KMS-11 (cell line): ENCODE data around the gene OTUD7B.

ENCODE experiments used
- H2AFZ ChIP-seq: fragments of 200-600 bp; sonication (generic); 2 replicates; pipeline ENCODE4 v1.6.1; 2016; ENCODE audit warnings: antibody characterized with exemption, mixed run types, low read depth
- H3K27ac ChIP-seq: fragments of 200-600 bp; sonication (generic); 2 replicates; pipeline ENCODE4 v1.6.1; 2016; ENCODE audit warnings: mild to moderate bottlenecking, mixed run types
- H3K27me3 ChIP-seq: fragments of 200-600 bp; sonication (generic); 2 replicates; pipeline ENCODE4 v1.6.1; 2017; ENCODE audit warnings: mild to moderate bottlenecking, low read depth, mixed run types, moderate library complexity; ENCODE audit not compliant: insufficient read depth
- H3K36me3 ChIP-seq: fragments of 200-600 bp; sonication (generic); 2 replicates; pipeline ENCODE4 v1.6.1; 2017; ENCODE audit warnings: mild to moderate bottlenecking, mixed run types; ENCODE audit not compliant: insufficient read depth
- H3K4me1 ChIP-seq: fragments of 200-600 bp; sonication (generic); 2 replicates; pipeline ENCODE4 v1.6.1; 2016; ENCODE audit warnings: mild to moderate bottlenecking, low read depth, mixed run types; ENCODE audit not compliant: poor library complexity, severe bottlenecking
- H3K4me2 ChIP-seq: fragments of 200-600 bp; sonication (generic); 2 replicates; pipeline ENCODE4 v1.7.0; 2016; ENCODE audit warnings: mild to moderate bottlenecking, mixed run types
- H3K4me3 ChIP-seq: fragments of 200-600 bp; sonication (generic); IDR thresholded peaks from 2 replicates; pipeline ENCODE4 v1.6.1; 2017; ENCODE audit warnings: low read depth, low read length, mixed read lengths; ENCODE audit not compliant: insufficient read depth
- H3K79me2 ChIP-seq: fragments of 200-600 bp; sonication (generic); 2 replicates; pipeline ENCODE4 v1.6.1; 2016; ENCODE audit warnings: low read depth, mixed run types; ENCODE audit not compliant: insufficient read depth
- H3K9ac ChIP-seq: fragments of 200-600 bp; sonication (generic); 2 replicates; pipeline ENCODE4 v1.6.1; 2016; ENCODE audit warnings: mild to moderate bottlenecking, mixed run types
- H4K20me1 ChIP-seq: fragments of 200-600 bp; sonication (generic); 2 replicates; pipeline ENCODE4 v1.6.1; 2016; ENCODE audit warnings: mild to moderate bottlenecking, mixed run types; ENCODE audit not compliant: insufficient read depth
- TF ChIP-seq, protein P1 (sequence below): fragments of 200-600 bp; sonication (generic); conservative IDR thresholded peaks from 2 replicates; pipeline ENCODE4 v1.6.1; 2017; ENCODE audit warnings: low read depth, mild to moderate bottlenecking, antibody characterized with exemption, low read length, moderate library complexity, mixed read lengths

The OTUD7B gene

GRCh38 chr1:150051089-150051373, 40.5 kb upstream of the OTUD7B start:
- Histone ChIP-seq H3K27ac (no peak overlapping the region), H3K4me2 (peak overlapping the region; percentile 5; the same call in 1 of the 2 replicates)

DNA sequence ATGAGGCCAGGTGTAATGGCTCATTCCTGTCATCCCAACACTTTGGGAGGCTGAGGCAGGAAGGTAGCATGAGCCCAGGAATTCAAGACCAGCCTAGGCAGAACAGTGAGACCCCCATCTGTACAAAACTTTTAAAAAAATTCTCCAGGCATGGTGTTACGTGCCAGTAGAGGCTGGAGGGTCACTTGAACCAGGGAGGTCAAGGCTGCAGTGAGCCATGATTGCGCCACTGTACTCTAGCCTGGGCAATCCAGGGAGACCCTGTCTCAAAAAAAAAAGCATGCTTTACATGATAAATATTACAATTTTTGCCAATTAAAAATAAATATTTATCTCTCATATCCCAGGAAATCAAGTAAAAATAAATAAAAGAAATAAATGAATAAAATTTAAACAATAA, 39.4 kb upstream of the OTUD7B start:
- TF ChIP-seq, protein P1, sequence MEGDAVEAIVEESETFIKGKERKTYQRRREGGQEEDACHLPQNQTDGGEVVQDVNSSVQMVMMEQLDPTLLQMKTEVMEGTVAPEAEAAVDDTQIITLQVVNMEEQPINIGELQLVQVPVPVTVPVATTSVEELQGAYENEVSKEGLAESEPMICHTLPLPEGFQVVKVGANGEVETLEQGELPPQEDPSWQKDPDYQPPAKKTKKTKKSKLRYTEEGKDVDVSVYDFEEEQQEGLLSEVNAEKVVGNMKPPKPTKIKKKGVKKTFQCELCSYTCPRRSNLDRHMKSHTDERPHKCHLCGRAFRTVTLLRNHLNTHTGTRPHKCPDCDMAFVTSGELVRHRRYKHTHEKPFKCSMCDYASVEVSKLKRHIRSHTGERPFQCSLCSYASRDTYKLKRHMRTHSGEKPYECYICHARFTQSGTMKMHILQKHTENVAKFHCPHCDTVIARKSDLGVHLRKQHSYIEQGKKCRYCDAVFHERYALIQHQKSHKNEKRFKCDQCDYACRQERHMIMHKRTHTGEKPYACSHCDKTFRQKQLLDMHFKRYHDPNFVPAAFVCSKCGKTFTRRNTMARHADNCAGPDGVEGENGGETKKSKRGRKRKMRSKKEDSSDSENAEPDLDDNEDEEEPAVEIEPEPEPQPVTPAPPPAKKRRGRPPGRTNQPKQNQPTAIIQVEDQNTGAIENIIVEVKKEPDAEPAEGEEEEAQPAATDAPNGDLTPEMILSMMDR: no peak
- Histone ChIP-seq H3K27me3 (no peaks in the 10 kb centered on the region), H3K36me3 (no peaks in the 10 kb centered on the region), H3K79me2 (no peaks in the 10 kb centered on the region), H3K4me2 (no peak overlapping the region), H3K4me3 (no peak overlapping the region), H2AFZ (no peak overlapping the region), H3K4me1 (peaks cover 15% of the 10 kb centered on the region), H3K27ac (no peak overlapping the region), H3K9ac (no peak overlapping the region), H4K20me1 (no peaks in the 10 kb centered on the region)

More at GRCh38 chr1:150051089-150051373, 40.5 kb upstream of the OTUD7B start:
- Histone ChIP-seq H3K27me3 (no peaks in the 10 kb centered on the region), H4K20me1 (no peaks in the 10 kb centered on the region), H3K9ac (no peak overlapping the region), H3K4me3 (no peak overlapping the region), H3K79me2 (no peaks in the 10 kb centered on the region), H2AFZ (peak overlapping the region; percentile 11; the same call in 1 of the 2 replicates), H3K36me3 (no peaks in the 10 kb centered on the region), H3K4me1 (peaks cover 15% of the 10 kb centered on the region)
- TF ChIP-seq, protein P1: no peak; the same call in 1 of the 2 replicates

DNA sequence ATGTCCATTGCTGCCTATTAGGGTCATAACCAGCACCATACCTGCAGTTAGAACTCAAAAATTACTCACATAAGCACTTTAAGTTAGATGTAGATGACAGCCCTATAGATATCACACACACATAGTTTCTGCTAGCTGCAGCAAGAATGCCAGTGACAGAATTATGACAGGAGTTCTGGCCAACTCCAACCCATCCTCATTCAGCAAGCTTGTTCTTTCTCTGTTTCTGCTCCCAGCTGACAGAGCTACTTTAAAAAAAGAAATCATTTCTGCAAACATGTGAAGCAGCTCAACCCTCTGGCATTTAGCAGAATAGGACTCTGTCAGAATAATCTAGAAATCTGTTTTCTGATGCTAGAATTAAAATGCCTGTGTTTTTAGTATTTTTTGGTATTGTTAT, 23.8 kb upstream of the OTUD7B start:
- Histone ChIP-seq H3K27me3 (no peaks in the 10 kb centered on the region), H4K20me1 (no peaks in the 10 kb centered on the region), H3K4me3 (no peak overlapping the region), H3K9ac (no peak overlapping the region), H3K36me3 (no peaks in the 10 kb centered on the region), H3K4me2 (no peak overlapping the region), H3K27ac (no peak overlapping the region), H3K4me1 (no peaks in the 10 kb centered on the region), H3K79me2 (no peaks in the 10 kb centered on the region), H2AFZ (no peak overlapping the region)
- TF ChIP-seq, protein P1: no peak

DNA sequence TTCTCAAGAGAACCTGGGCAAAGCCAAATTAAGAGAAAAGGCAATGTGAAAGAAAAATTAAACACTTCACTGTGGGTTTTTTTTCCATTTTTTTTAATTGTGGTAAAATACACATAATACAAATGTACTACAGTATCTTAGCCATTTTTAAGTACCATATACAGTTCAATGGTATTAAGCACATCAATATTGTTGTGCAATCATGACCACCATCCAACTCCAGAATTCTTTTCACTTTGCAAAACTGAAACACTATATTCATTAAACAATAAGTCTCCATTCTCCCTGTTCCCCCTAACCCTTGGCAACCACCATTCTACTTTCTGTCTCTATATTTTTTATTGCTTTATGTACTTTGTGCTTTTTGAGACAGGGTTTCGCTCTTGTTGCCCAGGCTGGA, 17.8 kb upstream of the OTUD7B start:
- Histone ChIP-seq H3K9ac (no peak overlapping the region), H3K27ac (no peak overlapping the region), H2AFZ (no peak overlapping the region), H3K27me3 (no peaks in the 10 kb centered on the region), H4K20me1 (no peaks in the 10 kb centered on the region), H3K36me3 (no peaks in the 10 kb centered on the region), H3K4me1 (no peaks in the 10 kb centered on the region), H3K4me2 (no peak overlapping the region), H3K4me3 (no peak overlapping the region), H3K79me2 (no peaks in the 10 kb centered on the region)
- TF ChIP-seq, protein P1: no peak
